ENCODE data around the gene GLIPR1.
"Not testable (repeated sequence)": the region's sequence is repeated elsewhere in the genome, so short reads cannot be mapped to it uniquely, and the experiment has no call there.

The GLIPR1 gene

GRCh38 chr12:75478116-75478794, 2.3 kb upstream of the GLIPR1 start:
- DNase-seq (ENCODE audit: insufficient read length) (no peak), FAIRE-seq (peak; percentile 24)
- no peak for TF ChIP-seq POLR2AphosphoS5 (IDR thresholded peaks at IDR 0.05; ENCODE audit: low read depth, low read length)
- no peak for TF ChIP-seq POLR2A (IDR thresholded peaks at IDR 0.05; ENCODE audit: low read depth, low read length)
- no peak for TF ChIP-seq TAF1 (IDR thresholded peaks at IDR 0.05; ENCODE audit: borderline replicate concordance, low read depth, low read length)

- DNase-seq (ENCODE audit: insufficient read length) (no peak), FAIRE-seq (no peak)
- TF ChIP-seq TAF1 (IDR thresholded peaks at IDR 0.05; ENCODE audit: borderline replicate concordance, low read depth, low read length) (no peak), POLR2A (IDR thresholded peaks at IDR 0.05; ENCODE audit: low read depth, low read length) (no peak), POLR2AphosphoS5 (IDR thresholded peaks at IDR 0.05; ENCODE audit: low read depth, low read length) (no peak)
Observed at GRCh38 chr12:75479963-75480461, 543 bp upstream of the GLIPR1 start.

DNA sequence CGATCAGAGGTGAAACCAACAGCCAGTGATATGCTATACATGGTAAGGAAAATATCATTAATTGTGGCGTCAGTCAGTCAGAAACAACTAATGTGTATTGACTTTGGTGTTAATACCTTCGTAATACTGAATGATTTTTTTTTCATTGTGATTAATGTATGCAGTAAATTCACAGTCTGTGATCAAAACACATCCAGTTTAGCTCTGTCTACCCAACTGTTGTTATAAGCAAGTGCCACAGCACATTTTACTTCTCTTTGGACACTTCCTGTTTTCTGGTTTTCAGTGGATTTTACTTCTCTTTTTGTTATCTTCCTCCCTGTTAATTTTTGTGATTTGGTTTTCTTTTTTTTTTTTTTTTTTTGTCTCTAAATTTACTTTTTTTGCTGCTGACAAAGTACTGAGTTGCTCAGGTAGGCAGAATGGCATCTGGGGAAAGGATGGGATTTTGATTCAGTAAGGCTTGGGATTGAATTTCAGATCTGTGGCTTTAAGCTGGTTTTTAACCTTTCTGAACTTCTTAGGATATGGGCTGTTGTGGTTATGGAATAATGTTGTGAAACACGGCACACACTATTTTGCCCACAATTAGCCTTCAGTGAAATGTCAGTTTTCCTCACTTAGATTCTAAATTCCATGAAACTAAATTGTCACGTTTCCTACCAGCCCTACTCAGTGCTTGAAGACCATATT, 604 bp downstream of the GLIPR1 start:
- TF ChIP-seq POLR2A (IDR thresholded peaks at IDR 0.05; ENCODE audit: low read depth, low read length) (no peak), POLR2AphosphoS5 (IDR thresholded peaks at IDR 0.05; ENCODE audit: low read depth, low read length) (no peak), TAF1 (IDR thresholded peaks at IDR 0.05; ENCODE audit: borderline replicate concordance, low read depth, low read length) (no peak)
- FAIRE-seq (no peak), DNase-seq (ENCODE audit: insufficient read length) (no peak)

- TF ChIP-seq TAF1 (IDR thresholded peaks at IDR 0.05; ENCODE audit: borderline replicate concordance, low read depth, low read length) = no peak
- no peak for DNase-seq (ENCODE audit: insufficient read length)
- FAIRE-seq = peak; percentile 44
Observed at GRCh38 chr12:75481774-75482173, 1.2 kb downstream of the GLIPR1 start.

GRCh38 chr12:75482646-75483045, 2.1 kb downstream of the GLIPR1 start:
- no peak for DNase-seq (ENCODE audit: insufficient read length)
- FAIRE-seq = peak; percentile 83
- TF ChIP-seq TAF1 (IDR thresholded peaks at IDR 0.05; ENCODE audit: borderline replicate concordance, low read depth, low read length) = no peak
- no peak for TF ChIP-seq POLR2A (IDR thresholded peaks at IDR 0.05; ENCODE audit: low read depth, low read length)
- TF ChIP-seq POLR2AphosphoS5 (IDR thresholded peaks at IDR 0.05; ENCODE audit: low read depth, low read length) = no peak

GRCh38 chr12:75483431-75483830, 2.9 kb downstream of the GLIPR1 start:
- no peak for DNase-seq (ENCODE audit: insufficient read length)
- peak; percentile 51 for FAIRE-seq
- TF ChIP-seq POLR2A (IDR thresholded peaks at IDR 0.05; ENCODE audit: low read depth, low read length) (no peak), TAF1 (IDR thresholded peaks at IDR 0.05; ENCODE audit: borderline replicate concordance, low read depth, low read length) (no peak), POLR2AphosphoS5 (IDR thresholded peaks at IDR 0.05; ENCODE audit: low read depth, low read length) (no peak)

GRCh38 chr12:75484450-75484849, 3.9 kb downstream of the GLIPR1 start:
- DNase-seq (ENCODE audit: insufficient read length); FAIRE-seq: not testable (repeated sequence)

- TF ChIP-seq TAF1 (IDR thresholded peaks at IDR 0.05; ENCODE audit: borderline replicate concordance, low read depth, low read length) (no peak), POLR2AphosphoS5 (IDR thresholded peaks at IDR 0.05; ENCODE audit: low read depth, low read length) (no peak), POLR2A (IDR thresholded peaks at IDR 0.05; ENCODE audit: low read depth, low read length) (no peak)
- DNase-seq (ENCODE audit: insufficient read length) (no peak), FAIRE-seq (no peak)
Observed at GRCh38 chr12:75487308-75487707, 6.8 kb downstream of the GLIPR1 start.

DNA sequence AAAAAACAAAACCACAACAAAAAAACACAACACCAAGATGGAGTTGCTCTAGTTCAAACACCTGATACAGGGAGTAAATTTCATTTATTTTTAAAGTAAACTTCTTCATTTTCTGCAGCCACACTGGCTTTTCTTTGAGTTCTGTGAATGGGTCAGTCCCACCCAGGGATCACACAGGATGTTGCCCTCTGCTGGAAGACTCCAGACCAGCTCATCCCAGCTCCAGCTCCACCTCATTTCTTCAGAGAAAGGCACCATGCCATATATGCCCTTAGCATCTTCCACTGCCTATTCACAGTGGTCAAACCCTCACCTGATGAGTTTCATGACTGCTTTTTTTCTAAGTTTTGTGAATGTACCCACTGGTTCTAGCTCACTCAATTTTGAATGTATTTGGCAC, 8.0 kb downstream of the GLIPR1 start:
- DNase-seq (ENCODE audit: insufficient read length) (no peak), FAIRE-seq (no peak)
- TF ChIP-seq POLR2A (IDR thresholded peaks at IDR 0.05; ENCODE audit: low read depth, low read length) = no peak
- TF ChIP-seq TAF1 (IDR thresholded peaks at IDR 0.05; ENCODE audit: borderline replicate concordance, low read depth, low read length) = no peak
- TF ChIP-seq POLR2AphosphoS5 (IDR thresholded peaks at IDR 0.05; ENCODE audit: low read depth, low read length) = no peak

DNA sequence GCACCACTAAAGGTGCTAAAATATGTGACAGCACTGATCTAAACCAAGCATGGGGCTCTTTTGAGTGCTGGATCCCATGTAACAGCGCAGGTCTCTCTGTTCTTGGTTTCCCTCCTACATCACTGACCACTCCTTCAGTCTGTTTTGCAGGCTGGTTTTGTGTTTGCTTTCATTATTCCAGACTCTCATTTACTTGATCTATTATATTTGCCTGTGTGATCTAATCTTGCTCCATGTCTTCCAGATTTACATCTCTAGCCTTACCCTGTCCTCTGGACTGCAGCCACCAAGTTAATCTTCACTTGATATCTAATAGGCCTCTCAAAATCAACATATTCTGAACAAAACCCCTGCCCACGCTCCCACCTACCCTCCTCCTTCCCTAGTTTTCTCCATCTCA, 8.6 kb downstream of the GLIPR1 start:
- DNase-seq (ENCODE audit: insufficient read length) (no peak), FAIRE-seq (no peak)
- TF ChIP-seq TAF1 (IDR thresholded peaks at IDR 0.05; ENCODE audit: borderline replicate concordance, low read depth, low read length) (no peak), POLR2A (IDR thresholded peaks at IDR 0.05; ENCODE audit: low read depth, low read length) (no peak), POLR2AphosphoS5 (IDR thresholded peaks at IDR 0.05; ENCODE audit: low read depth, low read length) (no peak)

DNA sequence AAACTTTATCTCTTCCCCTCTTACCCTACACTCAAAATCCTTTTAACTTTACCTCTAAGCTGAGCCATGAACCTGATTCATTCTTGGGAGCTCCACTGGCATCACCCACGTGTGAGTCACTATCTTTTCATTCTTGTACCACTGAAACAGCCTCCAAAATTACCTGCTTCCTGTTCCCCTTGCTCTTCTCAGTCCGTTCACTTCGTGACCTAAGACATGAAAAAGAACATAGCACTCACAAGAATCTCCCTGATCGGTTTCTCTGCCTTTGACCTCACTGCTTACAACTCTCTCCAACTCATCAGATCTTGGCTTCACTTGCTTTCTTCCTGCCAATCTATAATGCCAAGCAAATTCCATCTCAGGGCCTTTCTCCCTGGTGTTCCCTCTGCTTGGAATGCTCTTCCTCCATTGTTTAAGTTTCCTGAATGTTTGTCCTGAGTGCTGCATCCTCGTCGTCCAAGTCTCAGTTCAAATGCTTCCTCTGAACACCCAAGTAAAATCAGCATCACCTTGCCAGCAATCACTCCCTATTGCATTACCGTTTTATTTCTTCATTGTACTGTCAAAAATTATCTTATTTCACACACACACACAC, 9.2 kb downstream of the GLIPR1 start:
- TF ChIP-seq POLR2AphosphoS5 (IDR thresholded peaks at IDR 0.05; ENCODE audit: low read depth, low read length) = 0 out of 2 replicates have a peak, but pooled peaks have one; percentile 34
- no peak for TF ChIP-seq POLR2A (IDR thresholded peaks at IDR 0.05; ENCODE audit: low read depth, low read length)
- no peak for TF ChIP-seq TAF1 (IDR thresholded peaks at IDR 0.05; ENCODE audit: borderline replicate concordance, low read depth, low read length)
- FAIRE-seq (peak; percentile 68), DNase-seq (ENCODE audit: insufficient read length) (no peak)

- FAIRE-seq (no peak), DNase-seq (ENCODE audit: insufficient read length) (no peak)
- no peak for TF ChIP-seq POLR2A (IDR thresholded peaks at IDR 0.05; ENCODE audit: low read depth, low read length)
Observed at GRCh38 chr12:75491169-75491568, 10.6 kb downstream of the GLIPR1 start.
